ENCODE results near the gene FHL1. TPM values are rescaled to one million over a fixed set of nuclear protein-coding genes. Genes with fewer than 3 reads are reported as not detected.

Gene FHL1
- total RNA-seq, 1 donor from 2014 or later, result 337 TPM

- Histone ChIP-seq H3K27me3 (no peaks in the 10 kb centered on the region), H3K4me3 (peak overlapping the region; percentile 12 to 33), H3K36me3 (no peaks in the 10 kb centered on the region), H3K4me1 (peaks cover 42% of the 10 kb centered on the region), H3K9me3 (no peaks in the 10 kb centered on the region), H3K27ac (peak overlapping the region; percentile 65)
- no peak for DNase-seq (ENCODE audit: extremely low spot score in 2 of 2)
- intact Hi-C loops (cut with DNase I), result no loop called here
- TF ChIP-seq CTCF (IDR thresholded peaks at IDR 0.05), result no peak
- no peak for TF ChIP-seq POLR2A (IDR thresholded peaks at IDR 0.05)
- TF ChIP-seq POLR2AphosphoS5 (IDR thresholded peaks at IDR 0.05; ENCODE audit: insufficient read depth in 1 of 2, low read depth in 1 of 2), result no peak
Measured at GRCh38 chrX:136200466-136200865, 53.1 kb downstream of the FHL1 start.

GRCh38 chrX:136201601-136202000 lies 54.3 kb downstream of the FHL1 start:
- intact Hi-C loops (cut with DNase I), result no loop called here
- Histone ChIP-seq H3K9me3 (no peaks in the 10 kb centered on the region), H3K27ac (peak overlapping the region; percentile 65), H3K4me1 (peaks cover 31% of the 10 kb centered on the region), H3K27me3 (no peaks in the 10 kb centered on the region), H3K36me3 (no peaks in the 10 kb centered on the region), H3K4me3 (peak overlapping the region; percentile 17 to 33)
- DNase-seq (ENCODE audit: extremely low spot score in 2 of 2), result no peak
- no peak for TF ChIP-seq POLR2AphosphoS5 (IDR thresholded peaks at IDR 0.05; ENCODE audit: insufficient read depth in 1 of 2, low read depth in 1 of 2)
- no peak for TF ChIP-seq POLR2A (IDR thresholded peaks at IDR 0.05)
- no peak for TF ChIP-seq CTCF (IDR thresholded peaks at IDR 0.05)

GRCh38 chrX:136202889-136203288 lies 55.6 kb downstream of the FHL1 start:
- no peaks in the 10 kb centered on the region for H3K9me3 ChIP-seq
- no peaks in the 10 kb centered on the region for H3K27me3 ChIP-seq
- intact Hi-C loops (cut with DNase I), result no loop called here
- H3K4me3 ChIP-seq, result no peak overlapping the region
- peaks cover 30% of the 10 kb centered on the region for H3K4me1 ChIP-seq
- no peak for DNase-seq (ENCODE audit: extremely low spot score in 2 of 2)
- peaks cover 0 to 5% of the 10 kb centered on the region in 2 donors for H3K36me3 ChIP-seq
- TF ChIP-seq POLR2AphosphoS5 (IDR thresholded peaks at IDR 0.05; ENCODE audit: insufficient read depth in 1 of 2, low read depth in 1 of 2) (peak; percentile 28 to 33), CTCF (IDR thresholded peaks at IDR 0.05) (no peak), POLR2A (IDR thresholded peaks at IDR 0.05) (no peak)
- peak overlapping the region; percentile 65 for H3K27ac ChIP-seq

GRCh38 chrX:136203438-136203837 lies 56.1 kb downstream of the FHL1 start:
- TF ChIP-seq POLR2AphosphoS5 (IDR thresholded peaks at IDR 0.05; ENCODE audit: insufficient read depth in 1 of 2, low read depth in 1 of 2) (no peak), POLR2A (IDR thresholded peaks at IDR 0.05) (no peak), CTCF (IDR thresholded peaks at IDR 0.05) (no peak)
- no peak for DNase-seq (ENCODE audit: extremely low spot score in 2 of 2)
- intact Hi-C loops (cut with DNase I), result no loop called here
- no peaks in the 10 kb centered on the region for H3K27me3 ChIP-seq
- peaks cover 0 to 5% of the 10 kb centered on the region in 2 donors for H3K36me3 ChIP-seq
- H3K27ac ChIP-seq, result peak overlapping the region; percentile 65
- H3K9me3 ChIP-seq, result no peaks in the 10 kb centered on the region
- H3K4me1 ChIP-seq, result peaks cover 35% of the 10 kb centered on the region
- no peak overlapping the region for H3K4me3 ChIP-seq

- Histone ChIP-seq H3K36me3 (peaks cover 0 to 5% of the 10 kb centered on the region in 2 donors), H3K4me3 (no peak overlapping the region), H3K27me3 (no peaks in the 10 kb centered on the region), H3K4me1 (peaks cover 40% of the 10 kb centered on the region), H3K27ac (peak overlapping the region; percentile 65), H3K9me3 (no peaks in the 10 kb centered on the region)
- no peak for DNase-seq (ENCODE audit: extremely low spot score in 2 of 2)
- TF ChIP-seq POLR2AphosphoS5 (IDR thresholded peaks at IDR 0.05; ENCODE audit: insufficient read depth in 1 of 2, low read depth in 1 of 2) (no peak), POLR2A (IDR thresholded peaks at IDR 0.05) (no peak), CTCF (IDR thresholded peaks at IDR 0.05) (no peak)
- intact Hi-C loops (cut with DNase I), result no loop called here
Measured at GRCh38 chrX:136203951-136204350, 56.6 kb downstream of the FHL1 start.
